ENCODE results near the gene EPB41L3.
"Not testable (repeated sequence)": the region's sequence is repeated elsewhere in the genome, so short reads cannot be mapped to it uniquely, and the experiment has no call there.

EPB41L3 gene

GRCh38 chr18:5530629-5531178 lies 13.1 kb downstream of the EPB41L3 start:
- no peak for DNase-seq

GRCh38 chr18:5529471-5529870 lies 14.3 kb downstream of the EPB41L3 start:
- DNase-seq = no peak

GRCh38 chr18:5527603-5528002 lies 16.2 kb downstream of the EPB41L3 start:
- no peak for DNase-seq

GRCh38 chr18:5524660-5525059 lies 19.1 kb downstream of the EPB41L3 start:
- DNase-seq = no peak

GRCh38 chr18:5521000-5521399 lies 22.8 kb downstream of the EPB41L3 start:
- DNase-seq = no peak

GRCh38 chr18:5520464-5520863 lies 23.3 kb downstream of the EPB41L3 start:
- DNase-seq = no peak

GRCh38 chr18:5519448-5520298 lies 24.1 kb downstream of the EPB41L3 start:
- DNase-seq = no peak

- no peak for DNase-seq
Observed at GRCh38 chr18:5518899-5519371, 24.9 kb downstream of the EPB41L3 start.

GRCh38 chr18:5518179-5518770 lies 25.5 kb downstream of the EPB41L3 start:
- no peak for DNase-seq

- DNase-seq = no peak
Observed at GRCh38 chr18:5516841-5517240, 27.0 kb downstream of the EPB41L3 start.

GRCh38 chr18:5515011-5515784 lies 28.6 kb downstream of the EPB41L3 start:
- no peak for DNase-seq

- no peak for DNase-seq
Observed at GRCh38 chr18:5513947-5514346, 29.9 kb downstream of the EPB41L3 start.

GRCh38 chr18:5512176-5512575 lies 31.6 kb downstream of the EPB41L3 start:
- DNase-seq = no peak

GRCh38 chr18:5511541-5511940 lies 32.3 kb downstream of the EPB41L3 start:
- DNase-seq = not testable (repeated sequence)

- no peak for DNase-seq
Observed at GRCh38 chr18:5510135-5510846, 33.5 kb downstream of the EPB41L3 start.

- no peak for DNase-seq
Observed at GRCh38 chr18:5508821-5509220, 35.0 kb downstream of the EPB41L3 start.

- DNase-seq = no peak
Observed at GRCh38 chr18:5507756-5508155, 36.0 kb downstream of the EPB41L3 start.

- no peak for DNase-seq
Observed at GRCh38 chr18:5506174-5506573, 37.6 kb downstream of the EPB41L3 start.

GRCh38 chr18:5503740-5504139 lies 40.1 kb downstream of the EPB41L3 start:
- no peak for DNase-seq

GRCh38 chr18:5500158-5500939 lies 43.4 kb downstream of the EPB41L3 start:
- no peak for DNase-seq

- DNase-seq = no peak
Observed at GRCh38 chr18:5498452-5498851, 45.3 kb downstream of the EPB41L3 start.

GRCh38 chr18:5496305-5496704 lies 47.5 kb downstream of the EPB41L3 start:
- no peak for DNase-seq

All from activated naive CD4-positive, alpha-beta T cell (primary cell).